Activated naive CD8-positive, alpha-beta T cell treated with anti-CD3 and anti-CD28 coated beads for 36 hours (primary cell): ENCODE measurements around the gene MYCT1. TPM values are rescaled to one million over a fixed set of nuclear protein-coding genes. Genes with fewer than 3 reads are reported as not detected.

ENCODE experiments used
- DNase-seq: peaks from one replicate; pipeline ENCODE4 v3.0.0; 2021
- H3K27ac Mint-ChIP-seq: one replicate; pipeline ENCODE4 v1.8.0; 2022; ENCODE audit warnings: mild to moderate bottlenecking, moderate library complexity, mixed read lengths
- H3K27me3 Mint-ChIP-seq: one replicate; pipeline ENCODE4 v1.8.0; 2022; ENCODE audit warnings: mild to moderate bottlenecking, mixed read lengths
- H3K36me3 Mint-ChIP-seq: one replicate; pipeline ENCODE4 v1.8.0; 2021; ENCODE audit warnings: mild to moderate bottlenecking, mixed read lengths
- H3K4me1 Mint-ChIP-seq: one replicate; pipeline ENCODE4 v1.8.0; 2021; ENCODE audit warnings: mixed read lengths
- H3K4me3 Mint-ChIP-seq: one replicate; pipeline ENCODE4 v1.8.0; 2022; ENCODE audit warnings: mild to moderate bottlenecking, moderate library complexity, mixed read lengths
- H3K9me3 Mint-ChIP-seq: one replicate; pipeline ENCODE4 v1.8.0; 2022; ENCODE audit warnings: mixed read lengths
- total RNA-seq, 2 experiments: library from RNA; stranded (reverse); gene quantifications; one replicate each; pipeline ENCODE4 v1.2.3, GENCODE V29; 2021

MYCT1 gene
- total RNA-seq, 2 experiments from 2014 or later: not detected

GRCh38 chr6:152750694-152751093 is 53.0 kb downstream of the MYCT1 start, which contains the start of gene VIP:
TSS of gene VIP (plus strand) at chr6:152750797. CDS start at chr6:152752178, 1,381 bp downstream.
- H3K27me3 Mint-ChIP-seq: no peaks in the 10 kb centered on the region
- H3K36me3 Mint-ChIP-seq: no peaks in the 10 kb centered on the region
- H3K9me3 Mint-ChIP-seq: no peaks in the 10 kb centered on the region
- DNase-seq: no peak
- H3K4me1 Mint-ChIP-seq: no peaks in the 10 kb centered on the region
- no peak within 1 kb of the TSS for H3K27ac Mint-ChIP-seq
- no peak within 1 kb of the TSS for H3K4me3 Mint-ChIP-seq

- Mint-ChIP-seq H3K9me3 (no peaks in the 10 kb centered on the region), H3K4me3 (no peak overlapping the region), H3K27me3 (no peaks in the 10 kb centered on the region), H3K36me3 (no peaks in the 10 kb centered on the region), H3K27ac (no peak overlapping the region), H3K4me1 (no peaks in the 10 kb centered on the region)
- no peak for DNase-seq
These were observed 67.6 kb downstream of the MYCT1 start for GRCh38 chr6:152765331-152765730.

GRCh38 chr6:152769159-152769558 is 71.5 kb downstream of the MYCT1 start:
- H3K4me3 Mint-ChIP-seq: no peak overlapping the region
- H3K9me3 Mint-ChIP-seq: no peaks in the 10 kb centered on the region
- no peaks in the 10 kb centered on the region for H3K4me1 Mint-ChIP-seq
- no peaks in the 10 kb centered on the region for H3K27me3 Mint-ChIP-seq
- DNase-seq: no peak
- no peak overlapping the region for H3K27ac Mint-ChIP-seq
- H3K36me3 Mint-ChIP-seq: no peaks in the 10 kb centered on the region

GRCh38 chr6:152769993-152770392 is 72.3 kb downstream of the MYCT1 start:
- no peaks in the 10 kb centered on the region for H3K36me3 Mint-ChIP-seq
- no peaks in the 10 kb centered on the region for H3K9me3 Mint-ChIP-seq
- no peaks in the 10 kb centered on the region for H3K27me3 Mint-ChIP-seq
- DNase-seq: no peak
- no peak overlapping the region for H3K4me3 Mint-ChIP-seq
- no peak overlapping the region for H3K27ac Mint-ChIP-seq
- no peaks in the 10 kb centered on the region for H3K4me1 Mint-ChIP-seq

GRCh38 chr6:152771061-152771687 is 73.5 kb downstream of the MYCT1 start:
- H3K36me3 Mint-ChIP-seq: no peaks in the 10 kb centered on the region
- H3K4me3 Mint-ChIP-seq: no peak overlapping the region
- no peaks in the 10 kb centered on the region for H3K27me3 Mint-ChIP-seq

More at GRCh38 chr6:152771061-152771687, 73.5 kb downstream of the MYCT1 start:
- Mint-ChIP-seq H3K9me3 (no peaks in the 10 kb centered on the region), H3K4me1 (no peaks in the 10 kb centered on the region), H3K27ac (no peak overlapping the region)
- DNase-seq: no peak

Other genes starting within 250 kb of the MYCT1 start
- gene SYNE1, start 60.5 kb upstream of the MYCT1 start, total RNA-seq: 10 to 100 TPM; 21.9 to 26.7 TPM
- not detected for gene VIP, start 52.9 kb downstream of the MYCT1 start, total RNA-seq